ENCODE measurements around the gene METTL3. TPM values are rescaled to one million over a fixed set of nuclear protein-coding genes. Genes with fewer than 3 reads are reported as not detected.
A peak's percentile ranks its signal among the peaks of the same experiment; 100 is the strongest.

Gene METTL3
- polyA plus RNA-seq, 3 donors, result 9.5 to 116 (median 10.8) TPM

- intact Hi-C loops (cut with micrococcal nuclease), result loop anchor here in 1 of 2 donors (5.0 kb wide), 1 partner anchor 57 kb away; the partner anchor contains the start of gene METTL3
- peaks cover 15 to 24% of the 10 kb centered on the region in 2 donors for H3K4me1 ChIP-seq (ENCODE audit: control insufficient read depth in 1 of 2, insufficient read depth in 2 of 2, low read length in 2 of 2)
- peak overlapping the region; percentile 93 to 98 for H3K27ac ChIP-seq (ENCODE audit: low read depth in 1 of 2, low read length in 2 of 2)
- H2AFZ ChIP-seq (ENCODE audit: insufficient read depth, low read depth, low read length, poor library complexity, severe bottlenecking), result peak overlapping the region; percentile 98
- Mint-ChIP-seq H3K9me3 (no peaks in the 10 kb centered on the region), H3K27ac (peak overlapping the region; percentile 87 to 99 (median 97)), H3K36me3 (peaks cover 18 to 24% of the 10 kb centered on the region in 2 donors), H3K4me1 (peaks cover 25% of the 10 kb centered on the region), H3K4me3 (peak overlapping the region; percentile 93 to 95), H3K27me3 (ENCODE audit: low read depth in 3 of 3) (peaks cover 0 to 1% (median 0%) of the 10 kb centered on the region in 3 donors)
- no peaks in the 10 kb centered on the region for H3K9me3 ChIP-seq (replicated peaks in 1 of 2; ENCODE audit: control insufficient read depth in 1 of 2, insufficient read depth in 1 of 2, low read length in 2 of 2)
- H3K4me3 ChIP-seq (replicated peaks in 1 of 3; ENCODE audit: low read depth in 2 of 3, low read length in 3 of 3), result peak overlapping the region; percentile 73 to 99 (median 75)
- 0% methylated on average over 1 of the region's 17 CpGs for WGBS (ENCODE audit: insufficient coverage)
- H3K4me2 ChIP-seq (replicated peaks; ENCODE audit: extremely low read depth, low read length, poor library complexity, severe bottlenecking), result peak overlapping the region; percentile 94
- H3K36me3 ChIP-seq (replicated peaks in 1 of 2; ENCODE audit: control insufficient read depth in 1 of 2, insufficient read depth in 2 of 2, low read length in 2 of 2), result peaks cover 8 to 18% of the 10 kb centered on the region in 2 donors
- DNase-seq, result no peak
- no peak for TF ChIP-seq CTCF (IDR thresholded peaks at IDR 0.05)
- H3K27me3 ChIP-seq (ENCODE audit: control insufficient read depth in 2 of 2, insufficient read depth in 2 of 2, low read length in 2 of 2), result no peaks in the 10 kb centered on the region
- peaks cover 53% of the 10 kb centered on the region for H3K79me2 ChIP-seq (ENCODE audit: insufficient read depth, low read length)
- H4K20me1 ChIP-seq (ENCODE audit: insufficient read depth, low read length), result peaks cover 7% of the 10 kb centered on the region
- peak overlapping the region; percentile 91 for H3K9ac ChIP-seq (ENCODE audit: insufficient read depth, low read length, poor library complexity, severe bottlenecking)
Measured at GRCh38 chr14:21455592-21455911, 55.6 kb downstream of the METTL3 start.

- H2AFZ ChIP-seq (ENCODE audit: insufficient read depth, low read depth, low read length, poor library complexity, severe bottlenecking), result peak overlapping the region; percentile 98
- peak overlapping the region; percentile 73 to 99 (median 75) for H3K4me3 ChIP-seq (replicated peaks in 1 of 3; ENCODE audit: low read depth in 2 of 3, low read length in 3 of 3)
- intact Hi-C loops (cut with micrococcal nuclease), result loop anchor here in 1 of 2 donors (5.0 kb wide), 1 partner anchor 57 kb away; the partner anchor contains the start of gene METTL3
- H4K20me1 ChIP-seq (ENCODE audit: insufficient read depth, low read length), result peaks cover 12% of the 10 kb centered on the region
- Mint-ChIP-seq H3K36me3 (peaks cover 18 to 24% of the 10 kb centered on the region in 2 donors), H3K4me3 (peak overlapping the region; percentile 93 to 95), H3K27me3 (ENCODE audit: low read depth in 3 of 3) (no peaks in the 10 kb centered on the region), H3K27ac (peak overlapping the region in 6 of 7 donors; percentile 94 to 99 (median 98)), H3K9me3 (no peaks in the 10 kb centered on the region), H3K4me1 (peaks cover 27% of the 10 kb centered on the region)
- H3K79me2 ChIP-seq (ENCODE audit: insufficient read depth, low read length), result peaks cover 59% of the 10 kb centered on the region
- H3K36me3 ChIP-seq (replicated peaks in 1 of 2; ENCODE audit: control insufficient read depth in 1 of 2, insufficient read depth in 2 of 2, low read length in 2 of 2), result peaks cover 7 to 15% of the 10 kb centered on the region in 2 donors
- DNase-seq, result no peak
- no peaks in the 10 kb centered on the region for H3K9me3 ChIP-seq (replicated peaks in 1 of 2; ENCODE audit: control insufficient read depth in 1 of 2, insufficient read depth in 1 of 2, low read length in 2 of 2)
- TF ChIP-seq CTCF (IDR thresholded peaks at IDR 0.05), result no peak
- no peaks in the 10 kb centered on the region for H3K27me3 ChIP-seq (ENCODE audit: control insufficient read depth in 2 of 2, insufficient read depth in 2 of 2, low read length in 2 of 2)
- H3K4me1 ChIP-seq (ENCODE audit: control insufficient read depth in 1 of 2, insufficient read depth in 2 of 2, low read length in 2 of 2), result peaks cover 15 to 24% of the 10 kb centered on the region in 2 donors
- peak overlapping the region; percentile 94 for H3K4me2 ChIP-seq (replicated peaks; ENCODE audit: extremely low read depth, low read length, poor library complexity, severe bottlenecking)
- H3K9ac ChIP-seq (ENCODE audit: insufficient read depth, low read length, poor library complexity, severe bottlenecking), result peak overlapping the region; percentile 91
- WGBS (ENCODE audit: insufficient coverage), result 63% methylated on average over 8 of the region's 15 CpGs
- peak overlapping the region in 1 of 2 donors; percentile 98 for H3K27ac ChIP-seq (ENCODE audit: low read depth in 1 of 2, low read length in 2 of 2)
Measured at GRCh38 chr14:21454843-21455544, 56.1 kb downstream of the METTL3 start.
